Measurements from ENCODE around the gene AP2B1.

Gene AP2B1

DNA sequence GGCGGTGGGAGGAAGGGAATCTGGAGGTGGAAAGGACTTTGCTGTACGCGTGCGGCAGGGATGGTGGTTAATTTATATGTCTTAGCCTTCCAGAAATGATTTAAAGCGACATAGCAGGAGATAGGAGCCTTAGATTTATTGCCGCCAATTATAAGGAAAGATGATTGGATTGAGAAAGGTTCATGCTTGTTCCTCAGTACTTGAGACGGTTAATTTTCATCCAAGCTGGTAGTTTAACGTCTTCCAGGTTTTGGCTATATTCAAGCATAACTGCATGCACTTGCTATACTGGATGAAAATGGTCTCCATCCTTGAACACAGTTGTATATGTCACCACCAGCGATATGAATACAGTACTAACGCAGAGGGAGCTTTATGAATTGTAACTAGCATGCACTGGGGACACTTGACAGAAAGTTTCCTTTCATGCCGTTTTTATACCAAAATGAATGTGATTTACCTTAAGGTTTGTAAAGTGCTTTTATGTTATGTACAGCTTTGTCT is 8.1 kb upstream of the AP2B1 start:
- Histone ChIP-seq H3K79me2 (ENCODE audit: insufficient read depth, low read length) (peaks cover 7% of the 10 kb centered on the region; the same call in 1 of the 2 replicates), H3F3A (ENCODE audit: insufficient read depth) (peaks cover 34% of the 10 kb centered on the region; the same call in 1 of the 2 replicates), H3K9me2 (replicated peaks; ENCODE audit: insufficient read depth, low read length) (no peaks in the 10 kb centered on the region), H3K36me3 (ENCODE audit: low read length) (peaks cover 7% of the 10 kb centered on the region; the same call in 1 of the 2 replicates), H3K27ac (ENCODE audit: low read depth, low read length) (peak overlapping the region; percentile 77), H3K27me3 (ENCODE audit: low read length) (no peaks in the 10 kb centered on the region), H3K9me3 (ENCODE audit: insufficient read depth, low read length) (no peaks in the 10 kb centered on the region), H3K9ac (ENCODE audit: low read length) (peak overlapping the region; percentile 96), H4K20me1 (ENCODE audit: low read depth, low read length) (no peaks in the 10 kb centered on the region), H3K4me3 (ENCODE audit: insufficient read depth, low read length, poor library complexity, severe bottlenecking) (peak overlapping the region; percentile 99), H3K4me2 (ENCODE audit: low read depth, low read length, poor library complexity, severe bottlenecking) (peak overlapping the region; percentile 99), H2AFZ (ENCODE audit: low read depth, low read length, severe bottlenecking) (peak overlapping the region; percentile 83)
- TF ChIP-seq CTCF (IDR thresholded peaks at IDR 0.05; ENCODE audit: insufficient read depth, low read length, poor library complexity, severe bottlenecking) (no peak), EZH2phosphoT487 (conservative IDR thresholded peaks at IDR 0.05; ENCODE audit: low read length) (no peak)

DNA sequence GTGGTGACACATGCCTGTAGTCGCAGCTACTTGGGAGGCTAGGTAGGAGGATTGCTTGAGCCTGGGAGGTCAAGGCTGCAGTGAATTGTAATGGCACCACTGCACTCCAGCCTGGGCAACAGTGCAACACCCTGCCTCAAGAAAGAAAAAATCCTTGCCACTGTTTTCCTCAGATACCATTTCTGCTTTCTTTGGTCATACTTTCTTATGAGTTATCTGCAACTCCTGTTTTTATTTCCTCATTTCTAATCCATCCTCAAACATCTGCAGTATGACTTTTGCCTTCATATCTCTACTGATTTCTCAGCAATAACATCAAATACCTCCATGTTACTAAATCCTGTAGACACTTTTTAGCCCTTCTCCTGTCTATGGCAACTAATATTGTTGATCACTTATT is 3.1 kb upstream of the AP2B1 start:
- Histone ChIP-seq H2AFZ (ENCODE audit: low read depth, low read length, severe bottlenecking) (no peak overlapping the region), H3K27me3 (ENCODE audit: low read length) (no peaks in the 10 kb centered on the region)

DNA sequence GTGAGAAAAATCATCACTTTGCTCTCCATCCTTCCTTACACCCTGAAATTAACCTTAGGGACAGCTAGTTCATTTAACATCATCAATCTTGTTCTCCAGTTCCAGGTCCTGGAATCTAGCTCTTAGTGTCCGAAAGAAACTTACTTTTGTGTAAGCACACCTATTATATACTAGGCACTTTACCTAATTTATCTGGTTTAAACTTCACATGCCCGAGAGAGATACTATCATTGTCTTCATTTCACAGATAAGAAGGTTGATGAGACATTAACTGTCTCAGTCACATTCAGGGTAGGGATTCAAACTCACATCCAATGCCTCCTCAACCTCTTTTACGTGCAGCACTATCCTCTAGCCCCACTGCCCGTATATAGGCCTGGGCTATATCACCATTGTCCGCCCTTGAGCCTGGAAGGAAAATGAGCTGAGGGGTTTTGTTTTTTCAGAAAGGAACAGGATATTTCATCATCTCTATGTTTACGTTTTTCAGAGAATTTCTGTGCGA is 501 bp upstream of the AP2B1 start:
- Histone ChIP-seq H3K4me2 (ENCODE audit: low read depth, low read length, poor library complexity, severe bottlenecking) (peak overlapping the region; percentile 60), H3K79me2 (ENCODE audit: insufficient read depth, low read length) (peaks cover 28% of the 10 kb centered on the region), H3K9me2 (replicated peaks; ENCODE audit: insufficient read depth, low read length) (no peaks in the 10 kb centered on the region), H4K20me1 (ENCODE audit: low read depth, low read length) (no peaks in the 10 kb centered on the region), H3K36me3 (ENCODE audit: low read length) (no peaks in the 10 kb centered on the region), H3K27ac (ENCODE audit: low read depth, low read length) (peak overlapping the region; percentile 49), H3K27me3 (ENCODE audit: low read length) (no peaks in the 10 kb centered on the region), H3K9me3 (ENCODE audit: insufficient read depth, low read length) (no peaks in the 10 kb centered on the region), H3F3A (ENCODE audit: insufficient read depth) (peaks cover 9% of the 10 kb centered on the region), H3K4me3 (ENCODE audit: insufficient read depth, low read length, poor library complexity, severe bottlenecking) (peak overlapping the region; percentile 86), H2AFZ (ENCODE audit: low read depth, low read length, severe bottlenecking) (peak overlapping the region; percentile 92), H3K9ac (ENCODE audit: low read length) (peak overlapping the region; percentile 75)
- TF ChIP-seq CTCF (IDR thresholded peaks at IDR 0.05; ENCODE audit: insufficient read depth, low read length, poor library complexity, severe bottlenecking) (no peak), EZH2phosphoT487 (conservative IDR thresholded peaks at IDR 0.05; ENCODE audit: low read length) (no peak)

More for the DNA sequence above, 3.1 kb upstream of the AP2B1 start:
- TF ChIP-seq EZH2phosphoT487 (conservative IDR thresholded peaks at IDR 0.05; ENCODE audit: low read length) (no peak), CTCF (IDR thresholded peaks at IDR 0.05; ENCODE audit: insufficient read depth, low read length, poor library complexity, severe bottlenecking) (no peak)
- no peaks in the 10 kb centered on the region for H3K36me3 ChIP-seq (ENCODE audit: low read length)
- no peak overlapping the region for H3K9ac ChIP-seq (ENCODE audit: low read length)
- H3K4me3 ChIP-seq (ENCODE audit: insufficient read depth, low read length, poor library complexity, severe bottlenecking) = no peak overlapping the region
- no peaks in the 10 kb centered on the region for H3K9me2 ChIP-seq (replicated peaks; ENCODE audit: insufficient read depth, low read length)
- H3K4me2 ChIP-seq (ENCODE audit: low read depth, low read length, poor library complexity, severe bottlenecking) = no peak overlapping the region
- H3F3A ChIP-seq (ENCODE audit: insufficient read depth) = peaks cover 12% of the 10 kb centered on the region
- H3K79me2 ChIP-seq (ENCODE audit: insufficient read depth, low read length) = peaks cover 10% of the 10 kb centered on the region
- H4K20me1 ChIP-seq (ENCODE audit: low read depth, low read length) = no peaks in the 10 kb centered on the region
- no peaks in the 10 kb centered on the region for H3K9me3 ChIP-seq (ENCODE audit: insufficient read depth, low read length)
- no peak overlapping the region for H3K27ac ChIP-seq (ENCODE audit: low read depth, low read length)

Data from SU-DHL-6 (cell line).